SK-N-MC (cell line): ENCODE data around the gene NAPG.

ENCODE experiments used
- EZH2 ChIP-seq: fragments of 200-600 bp; sonication (generic); IDR thresholded peaks from one replicate; pipeline ENCODE4 v1.6.1; 2017; ENCODE audit warnings: antibody characterized with exemption
- FOXP2 ChIP-seq: optimal IDR thresholded peaks from 2 replicates; pipeline ENCODE3; 2011; ENCODE audit warnings: mild to moderate bottlenecking, moderate library complexity; ENCODE audit not compliant: insufficient read depth; ENCODE audit errors: extremely low read length, control extremely low read depth
- POLR2AphosphoS5 ChIP-seq: IDR thresholded peaks from 2 replicates; pipeline ENCODE4 v1.6.1; 2012; ENCODE audit warnings: mild to moderate bottlenecking, low read depth, low read length, borderline replicate concordance

- no peak for TF ChIP-seq EZH2
- TF ChIP-seq POLR2AphosphoS5: no peak
- TF ChIP-seq FOXP2: no peak
Measured at GRCh38 chr18:10518595-10519255, 7.1 kb upstream of the NAPG start.
